HG03460 (cell line): ENCODE results near the gene CLCN3.
A peak's percentile ranks its signal among the peaks of the same experiment; 100 is the strongest.
"Not testable (repeated sequence)": the region's sequence is repeated elsewhere in the genome, so short reads cannot be mapped to it uniquely, and the experiment has no call there.

Experiments
- ATAC-seq: cut with Tn5 transposase; IDR thresholded peaks from one replicate; pipeline ENCODE4 v1.9.1; 2021; ENCODE audit not compliant: unreplicated experiment

CLCN3 gene

GRCh38 chr4:169690787-169691186 is 70.4 kb downstream of the CLCN3 start:
- ATAC-seq: no peak

DNA sequence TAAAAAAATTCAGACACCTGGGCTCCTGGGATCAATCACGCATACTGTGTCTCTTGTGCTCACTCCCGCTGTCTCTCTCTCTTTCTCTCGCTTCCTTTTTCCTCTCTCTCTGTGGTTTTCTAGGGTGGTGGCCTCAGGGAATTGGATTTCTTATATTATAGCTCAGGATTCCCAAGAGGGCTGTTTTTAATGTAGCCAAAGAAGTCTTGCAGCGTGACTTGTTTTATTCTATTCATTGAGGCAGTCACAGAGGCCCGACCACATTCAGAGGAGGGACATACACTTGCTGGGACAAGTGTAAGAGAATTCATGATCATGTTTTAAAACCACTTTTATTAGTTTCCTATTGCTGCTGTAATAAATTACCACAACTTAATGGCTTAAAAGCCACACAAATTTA is 78.0 kb downstream of the CLCN3 start:
- no peak for ATAC-seq

DNA sequence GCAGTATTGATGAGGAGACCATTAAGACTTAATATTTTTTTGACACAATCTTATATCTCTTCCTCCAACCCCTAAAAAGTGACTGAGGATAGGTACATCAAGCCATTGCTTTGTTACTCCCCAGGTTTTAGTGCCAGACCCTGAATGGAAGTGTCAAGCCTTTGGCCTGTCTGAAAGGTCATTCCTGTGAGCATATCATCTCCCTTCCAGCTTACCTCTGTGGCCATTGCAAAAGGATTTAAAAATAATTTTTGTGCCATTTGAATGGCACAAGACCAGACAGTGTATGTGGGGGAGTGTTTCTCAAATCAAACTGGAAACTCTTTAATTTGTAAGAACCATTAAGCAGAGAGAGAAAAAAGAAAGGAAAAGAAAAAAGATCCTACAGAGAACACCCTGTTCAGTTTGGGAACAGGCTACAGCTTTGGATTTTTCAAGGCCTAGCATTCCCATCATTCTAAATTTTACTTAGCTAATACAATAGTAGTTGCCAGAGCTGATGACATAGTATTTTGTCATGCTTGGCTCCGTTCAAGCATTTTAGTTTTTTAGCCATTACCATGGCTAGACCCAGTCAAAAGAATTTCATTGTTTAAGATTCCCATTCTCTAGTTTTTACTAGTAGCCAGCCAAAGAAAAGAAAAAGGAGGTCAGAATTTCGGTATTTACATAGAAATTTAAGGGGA is 87.7 kb downstream of the CLCN3 start:
- ATAC-seq: no peak

DNA sequence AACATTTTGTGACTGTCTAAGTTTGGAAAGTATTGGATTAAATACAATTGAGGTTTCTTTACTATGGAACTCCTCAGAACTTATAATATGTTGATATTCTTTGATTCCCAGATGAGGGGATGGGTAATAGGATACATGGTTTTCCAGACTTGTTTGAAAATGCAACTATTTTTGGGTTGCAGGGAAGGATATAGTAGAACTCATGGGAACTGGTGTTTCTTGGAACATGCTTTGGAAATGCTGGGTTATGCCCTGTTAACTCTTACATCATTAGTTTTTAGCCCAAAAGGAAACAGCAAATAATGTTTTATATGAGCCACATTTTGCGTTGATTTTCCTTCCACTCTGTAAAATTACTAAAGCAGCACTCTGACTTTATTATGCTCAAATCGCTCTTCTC is 95.4 kb downstream of the CLCN3 start:
- ATAC-seq: no peak

GRCh38 chr4:169716677-169717076 is 96.3 kb downstream of the CLCN3 start:
- no peak for ATAC-seq

- ATAC-seq: no peak
Observed at GRCh38 chr4:169720529-169720928, 100.2 kb downstream of the CLCN3 start.

- ATAC-seq: no peak
Observed at GRCh38 chr4:169723207-169723965, 103.0 kb downstream of the CLCN3 start.

GRCh38 chr4:169724260-169724659 is 103.9 kb downstream of the CLCN3 start:
- ATAC-seq: no peak

- peak; percentile 46 for ATAC-seq
Observed at GRCh38 chr4:169727616-169728015, 107.2 kb downstream of the CLCN3 start.

- ATAC-seq: no peak
Observed at GRCh38 chr4:169730564-169730963, 110.2 kb downstream of the CLCN3 start.

DNA sequence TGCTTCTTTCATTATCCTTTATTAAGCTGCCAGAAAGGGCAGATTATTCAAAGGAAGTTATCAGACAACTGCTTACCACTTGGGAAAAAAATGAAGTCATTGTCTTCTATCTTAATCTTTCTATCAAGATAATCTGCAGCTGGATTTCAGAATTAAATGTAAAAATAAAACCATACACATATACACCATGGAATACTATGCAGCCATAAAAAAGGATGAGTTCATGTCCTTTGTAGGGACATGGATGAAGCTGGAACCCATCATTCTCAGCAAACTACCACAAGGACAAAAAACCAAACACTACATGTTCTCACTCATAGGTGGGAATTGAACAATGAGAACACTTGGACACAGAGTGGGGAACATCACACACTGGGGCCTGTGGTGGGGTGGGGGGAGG is 118.2 kb downstream of the CLCN3 start:
- not testable (repeated sequence) for ATAC-seq

- no peak for ATAC-seq
Observed at GRCh38 chr4:169741569-169741968, 121.2 kb downstream of the CLCN3 start.

DNA sequence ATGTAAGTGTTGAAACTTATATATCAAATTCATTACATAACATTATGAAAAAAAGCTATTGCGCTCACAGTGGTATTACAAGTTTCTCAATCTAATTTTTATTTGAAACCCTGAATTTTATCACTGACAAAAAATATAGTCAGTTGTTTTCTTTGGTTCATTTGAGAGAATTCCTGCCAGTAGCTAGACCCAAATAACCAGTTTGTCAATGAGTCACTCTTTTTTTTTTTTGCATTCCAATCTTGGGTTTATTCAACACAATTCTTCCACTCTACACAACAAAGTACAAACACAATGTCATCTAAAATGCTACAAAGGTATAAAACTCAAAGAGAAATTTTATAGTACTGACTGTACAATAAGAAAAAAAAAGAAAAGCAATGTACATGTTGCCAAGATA is 124.2 kb downstream of the CLCN3 start:
- no peak for ATAC-seq

- ATAC-seq: no peak
Observed at GRCh38 chr4:169745291-169745690, 124.9 kb downstream of the CLCN3 start.

DNA sequence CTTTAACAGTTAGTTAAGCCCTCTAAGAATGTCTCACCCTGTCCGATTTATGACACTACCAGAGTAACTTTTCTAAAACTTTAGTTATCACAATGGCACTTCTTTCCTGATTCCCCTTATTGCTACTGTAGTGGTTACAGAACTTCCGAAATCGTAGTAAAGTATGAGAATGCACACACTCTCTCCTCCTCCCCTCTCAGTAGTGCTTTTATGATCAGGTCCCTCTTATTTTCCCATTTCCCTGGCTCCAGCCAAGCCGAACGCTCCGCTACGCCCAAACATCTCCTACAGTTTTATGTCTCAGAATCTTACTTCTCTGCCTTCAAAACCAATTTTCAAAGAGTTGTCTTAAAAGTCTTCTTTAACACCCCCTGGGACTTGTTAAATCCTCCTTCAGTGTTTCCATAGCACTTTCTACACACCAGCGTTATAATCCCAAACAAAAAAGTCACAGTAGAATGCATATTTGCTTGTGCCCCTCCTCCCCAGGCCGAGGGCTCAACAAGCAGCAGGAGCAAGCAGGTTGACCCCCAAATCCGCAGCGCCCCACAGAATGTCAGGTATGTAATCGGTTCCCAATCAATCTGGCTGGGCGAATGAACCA is 136.7 kb downstream of the CLCN3 start:
- ATAC-seq: peak; percentile 23

- peak; percentile 93 for ATAC-seq
Observed at GRCh38 chr4:169757575-169758184, 137.3 kb downstream of the CLCN3 start, which contains the start of gene HPF1. Gene HPF1 (minus strand): TSS chr4:169757944. CDS start chr4:169757877, 67 bp downstream.

- no peak for ATAC-seq
Observed at GRCh38 chr4:169758401-169758962, 138.1 kb downstream of the CLCN3 start.

- ATAC-seq: no peak
Observed at GRCh38 chr4:169761846-169762245, 141.5 kb downstream of the CLCN3 start.

- no peak for ATAC-seq
Observed at GRCh38 chr4:169765835-169766234, 145.5 kb downstream of the CLCN3 start.

- no peak for ATAC-seq
Observed at GRCh38 chr4:169766741-169767140, 146.4 kb downstream of the CLCN3 start.

DNA sequence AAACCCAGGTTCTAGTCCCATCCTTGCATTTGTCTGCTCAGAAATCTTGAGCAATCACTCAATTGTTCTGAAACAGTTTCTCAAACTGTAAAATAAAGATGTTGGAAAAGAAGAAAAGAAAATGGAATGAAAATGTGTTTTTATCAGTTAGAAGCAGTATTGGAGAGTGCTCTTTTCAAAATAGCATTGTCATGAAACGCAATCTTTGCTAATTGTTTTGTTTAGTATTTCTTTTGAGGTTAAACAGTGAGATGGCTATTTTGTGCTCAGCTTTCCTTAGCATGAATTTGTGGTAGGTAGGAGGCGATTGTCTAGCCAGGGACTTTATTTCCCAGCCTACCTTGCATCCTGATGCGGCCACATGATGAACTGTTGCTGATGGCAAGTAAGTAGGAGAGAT is 148.0 kb downstream of the CLCN3 start:
- ATAC-seq: no peak
